ENCODE data around the gene PARP15. TPM values are rescaled to one million over a fixed set of nuclear protein-coding genes. Genes with fewer than 3 reads are reported as not detected.
A peak's percentile ranks its signal among the peaks of the same experiment; 100 is the strongest.
"Not testable (repeated sequence)": the region's sequence is repeated elsewhere in the genome, so short reads cannot be mapped to it uniquely, and the experiment has no call there.

Gene PARP15
- total RNA-seq, 8 experiments from 2014 or later = 0.04 to 2.2 (median 0.28) TPM; not detected in 1

DNA sequence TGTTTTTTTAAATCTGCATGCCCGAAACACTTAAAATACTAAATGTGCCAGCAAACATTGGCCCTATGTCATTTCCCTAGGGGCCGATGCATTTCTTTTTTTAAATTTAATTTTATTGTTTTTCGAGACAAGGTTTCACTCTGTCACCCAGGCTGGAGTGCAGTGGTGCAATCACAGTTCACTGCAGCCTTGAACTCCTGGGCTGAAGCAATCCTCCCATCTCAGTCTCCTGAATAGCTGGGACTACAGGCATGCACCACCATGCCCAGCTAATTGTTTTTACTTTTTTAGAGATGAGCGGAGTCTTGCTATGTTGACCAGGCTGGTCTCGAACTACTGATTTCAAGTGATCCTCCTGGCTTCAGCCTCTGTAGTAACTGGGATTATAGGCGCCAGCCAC, 18.8 kb upstream of the PARP15 start:
- ATAC-seq (replicated peaks in 6 of 8) = no peak
- in situ Hi-C loops (cut with MboI; ENCODE audit: low pct_unique_long_range_greater_than_20kb in 2 of 9, low sequenced_read_pairs in 9 of 9, unreplicated experiment in 9 of 9) = no loop called here
- H3K27ac ChIP-seq = no peak overlapping the region
- peaks cover 0 to 2% of the 10 kb centered on the region in 2 donors for H3K4me1 ChIP-seq (replicated peaks in 1 of 2)
- no peak overlapping the region for H3K4me3 ChIP-seq
- WGBS, 10 experiments = 81 to 100% (median 96%) methylated on average over 1 to 6 of the region's 6 CpGs; no CpG with 5 or more reads in 2 of the 10 experiments

GRCh38 chr3:122559906-122560305, 17.5 kb upstream of the PARP15 start:
- Histone ChIP-seq H3K4me1 (replicated peaks in 1 of 2) (peaks cover 0 to 6% of the 10 kb centered on the region in 2 donors), H3K27ac (no peak overlapping the region), H3K4me3 (no peak overlapping the region)
- ATAC-seq (replicated peaks in 6 of 8) = no peak
- 50 to 100% (median 85%) methylated on average over 2 to 3 of the region's 3 CpGs for WGBS, 10 experiments
- in situ Hi-C loops (cut with MboI; ENCODE audit: low pct_unique_long_range_greater_than_20kb in 2 of 9, low sequenced_read_pairs in 9 of 9, unreplicated experiment in 9 of 9) = loop anchor here in 1 of 9 experiments (10.0 kb wide), 1 partner anchor 115 kb away; no protein-coding TSS in a partner anchor

GRCh38 chr3:122560680-122561079, 16.8 kb upstream of the PARP15 start:
- in situ Hi-C loops (cut with MboI; ENCODE audit: low pct_unique_long_range_greater_than_20kb in 2 of 9, low sequenced_read_pairs in 9 of 9, unreplicated experiment in 9 of 9) = loop anchor here in 1 of 9 experiments (10.0 kb wide), 1 partner anchor 114 kb away; no protein-coding TSS in a partner anchor

DNA sequence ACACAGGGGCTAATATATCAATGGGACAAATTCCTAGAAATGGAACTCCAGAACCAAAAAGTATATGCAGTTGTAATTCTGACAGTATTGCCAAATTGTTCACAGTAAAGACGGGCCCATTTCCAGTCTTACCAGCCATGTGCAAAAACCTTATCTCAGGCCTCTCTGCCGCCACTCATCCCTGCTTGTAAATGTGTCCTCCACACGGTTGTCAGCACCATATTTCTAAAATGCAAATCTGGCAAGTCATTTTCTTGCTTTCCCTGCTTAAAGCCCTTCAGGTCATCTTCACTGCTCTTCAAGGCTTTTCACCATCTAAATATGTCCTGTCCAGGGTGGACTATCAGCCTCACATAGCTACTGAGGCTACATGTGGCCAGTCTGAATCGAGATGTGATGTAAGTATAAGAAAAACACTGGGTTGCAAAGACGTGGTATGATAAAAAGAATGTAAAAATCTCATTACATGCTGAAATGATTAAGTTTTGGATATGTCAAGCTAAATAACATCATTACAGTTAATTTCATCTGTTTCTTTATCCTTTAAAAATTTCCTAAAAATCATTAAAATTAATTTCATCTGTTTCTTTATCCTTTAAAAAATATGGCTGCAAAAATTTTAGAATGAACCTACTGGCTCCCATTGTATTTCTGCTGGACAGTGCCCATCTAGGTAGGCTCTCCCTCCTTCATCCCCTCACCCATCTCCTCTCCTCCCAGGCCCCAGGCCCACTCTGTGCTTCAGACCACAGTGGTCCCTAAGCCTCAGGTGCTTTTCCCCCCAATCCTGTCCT, 14.3 kb upstream of the PARP15 start:
- Histone ChIP-seq H3K4me3 (no peak overlapping the region), H3K4me1 (replicated peaks in 1 of 2) (peaks cover 0 to 6% of the 10 kb centered on the region in 2 donors), H3K27ac (no peak overlapping the region)
- no peak for ATAC-seq (replicated peaks in 6 of 8)
- 6 to 100% (median 80%) methylated on average over 1 to 4 of the region's 5 CpGs; no CpG with 5 or more reads in 3 of the 10 experiments for WGBS, 10 experiments
- in situ Hi-C loops (cut with MboI; ENCODE audit: low pct_unique_long_range_greater_than_20kb in 2 of 9, low sequenced_read_pairs in 9 of 9, unreplicated experiment in 9 of 9) = loop anchor here in 1 of 9 experiments (10.0 kb wide), 1 partner anchor 112 kb away; no protein-coding TSS in a partner anchor

More at GRCh38 chr3:122560680-122561079, 16.8 kb upstream of the PARP15 start:
- WGBS, 10 experiments = 100% methylated on average over 1 of the region's 1 CpG; no CpG with 5 or more reads in 9 of the 10 experiments
- Histone ChIP-seq H3K27ac (no peak overlapping the region), H3K4me1 (replicated peaks in 1 of 2) (peaks cover 0 to 6% of the 10 kb centered on the region in 2 donors), H3K4me3 (no peak overlapping the region)
- ATAC-seq (replicated peaks in 6 of 8) = peak in 1 of 8 experiments; percentile 8

GRCh38 chr3:122563717-122564025, 13.8 kb upstream of the PARP15 start:
- Histone ChIP-seq H3K4me3 (peak overlapping the region in 3 of 5 donors; percentile 34 to 44 (median 39)), H3K27ac (no peak overlapping the region), H3K4me1 (replicated peaks in 1 of 2) (peaks cover 0 to 6% of the 10 kb centered on the region in 2 donors)
- in situ Hi-C loops (cut with MboI; ENCODE audit: low pct_unique_long_range_greater_than_20kb in 2 of 9, low sequenced_read_pairs in 9 of 9, unreplicated experiment in 9 of 9) = loop anchor here in 1 of 9 experiments (10.0 kb wide), 1 partner anchor 111 kb away; no protein-coding TSS in a partner anchor
- ATAC-seq (replicated peaks in 6 of 8) = peak in 4 of 8 experiments; percentile 4 to 14 (median 6)
- 0 to 100% (median 13%) methylated on average over 1 to 5 of the region's 5 CpGs; no CpG with 5 or more reads in 3 of the 10 experiments for WGBS, 10 experiments

- WGBS, 10 experiments = 0 to 21% (median 10%) methylated on average over 2 to 6 of the region's 56 CpGs; no CpG with 5 or more reads in 5 of the 10 experiments
- H3K27ac ChIP-seq = peak within 1 kb of the TSS in 1 of 2 donors; percentile 64
- in situ Hi-C loops (cut with MboI; ENCODE audit: low pct_unique_long_range_greater_than_20kb in 2 of 9, low sequenced_read_pairs in 9 of 9, unreplicated experiment in 9 of 9) = loop anchor here in 1 of 9 experiments (10.0 kb wide), 1 partner anchor 110 kb away; no protein-coding TSS in a partner anchor
- H3K4me1 ChIP-seq (replicated peaks in 1 of 2) = peaks cover 0 to 6% of the 10 kb centered on the region in 2 donors
- H3K4me3 ChIP-seq = peak within 1 kb of the TSS; percentile 9 to 44 (median 34)
- ATAC-seq (replicated peaks in 6 of 8) = peak; percentile 90 to 96 (median 93)
Observed at GRCh38 chr3:122564155-122564912, 13.1 kb upstream of the PARP15 start, which contains the start of the genes DTX3L and PARP9. TSS of gene DTX3L (plus strand) at chr3:122564338. CDS start at chr3:122564427, 89 bp downstream. TSS of gene PARP9 (minus strand) at chr3:122564300. CDS start at chr3:122559620, 4,680 bp downstream.

- WGBS, 10 experiments = 95 to 100% methylated on average over 3 to 4 of the region's 7 CpGs; no CpG with 5 or more reads in 8 of the 10 experiments
- not testable (repeated sequence) for H3K27ac ChIP-seq; H3K4me3 ChIP-seq; ATAC-seq (replicated peaks in 6 of 8); H3K4me1 ChIP-seq (replicated peaks in 1 of 2)
- in situ Hi-C loops (cut with MboI; ENCODE audit: low pct_unique_long_range_greater_than_20kb in 2 of 9, low sequenced_read_pairs in 9 of 9, unreplicated experiment in 9 of 9) = loop anchor here in 1 of 9 experiments (10.0 kb wide), 1 partner anchor 107 kb away; no protein-coding TSS in a partner anchor
Observed at GRCh38 chr3:122568131-122568530, 9.3 kb upstream of the PARP15 start.

GRCh38 chr3:122568755-122569154, 8.7 kb upstream of the PARP15 start:
- no peak overlapping the region for H3K27ac ChIP-seq
- peaks cover 0 to 3% of the 10 kb centered on the region in 2 donors for H3K4me1 ChIP-seq (replicated peaks in 1 of 2)
- no peak for ATAC-seq (replicated peaks in 6 of 8)
- H3K4me3 ChIP-seq = no peak overlapping the region
- in situ Hi-C loops (cut with MboI; ENCODE audit: low pct_unique_long_range_greater_than_20kb in 2 of 9, low sequenced_read_pairs in 9 of 9, unreplicated experiment in 9 of 9) = loop anchor here in 1 of 9 experiments (10.0 kb wide), 1 partner anchor 106 kb away; no protein-coding TSS in a partner anchor
- 63 to 100% (median 79%) methylated on average over 1 to 3 of the region's 3 CpGs for WGBS, 10 experiments

DNA sequence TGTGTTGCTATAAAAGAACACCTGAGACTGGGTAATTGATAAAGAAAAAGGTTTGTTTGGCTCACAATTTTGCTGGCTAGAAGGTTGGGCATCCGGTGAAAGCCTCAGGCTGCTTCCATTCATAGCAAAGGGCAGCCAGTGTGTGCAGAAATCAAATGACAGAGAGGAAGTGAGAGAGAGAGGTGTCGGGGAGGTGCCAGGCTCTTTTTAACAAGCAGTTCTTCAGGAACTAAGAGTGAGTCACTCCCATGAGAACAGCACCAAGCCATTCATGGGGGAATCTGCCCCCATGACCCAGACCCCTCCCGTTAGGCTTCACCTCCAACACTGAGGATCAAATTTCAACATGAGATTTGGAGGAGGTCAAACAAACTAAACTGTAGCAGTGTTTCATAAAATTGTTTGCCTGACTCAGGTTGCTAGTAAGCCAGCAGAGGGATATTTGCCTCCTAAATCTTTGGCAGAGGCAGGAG, 4.5 kb upstream of the PARP15 start:
- peak in 2 of 8 experiments; percentile 27 to 75 for ATAC-seq (replicated peaks in 6 of 8)
- Histone ChIP-seq H3K27ac (no peak overlapping the region), H3K4me1 (replicated peaks in 1 of 2) (peaks cover 0 to 6% of the 10 kb centered on the region in 2 donors), H3K4me3 (no peak overlapping the region)
- 0 to 83% (median 54%) methylated on average over 1 to 3 of the region's 3 CpGs; no CpG with 5 or more reads in 3 of the 10 experiments for WGBS, 10 experiments
- in situ Hi-C loops (cut with MboI; ENCODE audit: low pct_unique_long_range_greater_than_20kb in 2 of 9, low sequenced_read_pairs in 9 of 9, unreplicated experiment in 9 of 9) = no loop called here

DNA sequence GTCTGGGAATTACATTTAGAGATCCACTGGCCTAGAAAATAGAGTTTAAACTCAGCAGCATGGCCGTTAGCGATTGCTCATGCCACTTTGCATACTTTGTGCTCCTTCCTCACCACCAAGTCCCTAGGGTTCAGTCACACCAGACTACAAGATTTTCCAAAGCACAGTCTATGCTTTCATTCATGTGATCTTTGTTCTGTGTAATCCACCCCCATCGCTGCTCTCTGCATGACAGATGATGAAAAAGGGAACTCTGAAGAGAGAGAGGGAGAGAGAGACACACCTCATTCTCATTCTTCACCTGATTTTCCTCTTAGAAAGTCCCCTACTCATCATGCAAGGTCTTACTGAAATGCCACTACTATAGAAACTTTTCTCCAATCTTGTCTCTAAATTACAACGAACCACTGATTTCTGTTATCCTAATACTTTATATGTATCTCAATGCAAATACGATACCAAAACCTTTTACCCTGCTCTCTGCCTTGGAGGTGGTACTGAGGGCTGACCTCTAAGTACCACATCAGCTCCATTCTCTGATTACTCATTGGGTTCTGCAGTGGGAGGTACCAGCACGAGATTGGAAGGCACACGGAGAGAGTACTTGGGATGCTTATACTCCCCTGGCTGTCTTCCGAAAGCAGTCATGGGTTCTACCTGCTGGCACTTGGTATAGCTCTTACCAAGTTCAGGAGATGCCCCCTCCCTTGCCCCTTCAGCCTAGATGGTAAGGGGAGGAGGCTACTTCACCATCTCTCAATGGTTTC, 1.1 kb upstream of the PARP15 start:
- peaks cover 0 to 6% of the 10 kb centered on the region in 2 donors for H3K4me1 ChIP-seq (replicated peaks in 1 of 2)
- H3K27ac ChIP-seq = no peak overlapping the region
- WGBS, 10 experiments = 33 to 72% (median 57%) methylated on average over 1 to 8 of the region's 8 CpGs; no CpG with 5 or more reads in 1 of the 10 experiments
- H3K4me3 ChIP-seq = no peak overlapping the region
- in situ Hi-C loops (cut with MboI; ENCODE audit: low pct_unique_long_range_greater_than_20kb in 2 of 9, low sequenced_read_pairs in 9 of 9, unreplicated experiment in 9 of 9) = no loop called here
- ATAC-seq (replicated peaks in 6 of 8) = peak in 6 of 8 experiments; percentile 33 to 88 (median 62)

DNA sequence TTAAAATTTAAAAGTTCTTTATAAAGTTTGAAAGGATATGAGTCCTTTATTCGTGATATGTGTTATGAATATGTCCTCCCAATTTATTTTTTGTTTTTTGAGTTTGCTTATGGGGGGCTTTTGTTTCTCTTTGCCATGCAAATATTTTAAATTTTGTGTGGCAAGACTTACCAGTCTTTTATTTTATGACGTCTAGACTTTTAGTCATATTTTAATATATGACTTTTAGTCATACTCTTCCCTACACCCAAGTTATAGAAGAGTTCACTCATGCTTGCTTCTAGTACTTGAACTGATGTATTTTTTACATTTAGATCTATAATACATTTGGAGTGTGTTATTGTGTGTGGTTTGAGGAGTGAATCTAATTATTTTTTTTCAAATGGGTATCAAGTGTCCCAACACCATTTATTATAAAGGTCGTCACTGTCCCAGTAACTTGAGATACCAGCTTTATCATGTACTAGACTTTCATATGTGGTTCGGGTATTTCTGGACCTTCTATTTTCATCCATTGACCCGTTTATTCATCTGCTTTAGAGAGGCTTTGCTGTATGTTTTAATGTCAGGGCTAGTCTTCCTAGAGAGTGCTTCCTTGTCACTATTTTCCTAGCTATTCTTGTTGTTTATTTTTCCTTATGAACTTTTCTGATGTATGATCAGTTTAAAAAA, 755 bp downstream of the PARP15 start:
- peak in 1 of 8 experiments; percentile 9 for ATAC-seq (replicated peaks in 6 of 8)
- Histone ChIP-seq H3K4me3 (no peak overlapping the region), H3K27ac (no peak overlapping the region), H3K4me1 (replicated peaks in 1 of 2) (peaks cover 0 to 6% of the 10 kb centered on the region in 2 donors)
- 27 to 80% (median 67%) methylated on average over 2 to 5 of the region's 5 CpGs; no CpG with 5 or more reads in 1 of the 10 experiments for WGBS, 10 experiments
- in situ Hi-C loops (cut with MboI; ENCODE audit: low pct_unique_long_range_greater_than_20kb in 2 of 9, low sequenced_read_pairs in 9 of 9, unreplicated experiment in 9 of 9) = no loop called here

Data from motor neuron (in vitro differentiated cells).